HL-60 (cell line): ENCODE measurements around the gene IL17RB.

Source experiments
- DNase-seq, 2 experiments: peaks; one replicate each; pipeline ENCODE4 v3.0.0-alpha.2; 2010 to 2020; ENCODE audit warnings: low read depth in 1 of 2, low spot score in 1 of 2
- H3K27ac ChIP-seq: fragments of 250-450 bp; sonication (Bioruptor Pico); replicated peaks from 2 replicates; pipeline ENCODE4 v1.5.1; 2020; ENCODE audit warnings: mild to moderate bottlenecking, moderate library complexity
- H3K27me3 ChIP-seq: fragments of 250-450 bp; sonication (Bioruptor Pico); 2 replicates; pipeline ENCODE4 v1.5.1; 2021; ENCODE audit warnings: mild to moderate bottlenecking, moderate library complexity; ENCODE audit not compliant: insufficient read depth, poor library complexity, severe bottlenecking
- H3K4me3 ChIP-seq: replicated peaks from 2 replicates; pipeline ENCODE4 v1.5.1; 2011; ENCODE audit warnings: mild to moderate bottlenecking, control low read depth, low read length; ENCODE audit not compliant: insufficient read depth
- GABPA ChIP-seq: IDR thresholded peaks from 2 replicates; pipeline ENCODE4 v1.6.1; 2012; ENCODE audit warnings: low read depth
- POLR2AphosphoS5 ChIP-seq: IDR thresholded peaks from 2 replicates; pipeline ENCODE4 v1.6.1; 2012; ENCODE audit warnings: low read depth
- SPI1 ChIP-seq: IDR thresholded peaks from 2 replicates; pipeline ENCODE4 v1.6.1; 2012; ENCODE audit warnings: low read depth, mild to moderate bottlenecking, borderline replicate concordance
- TF ChIP-seq, protein P1 (sequence below): IDR thresholded peaks from one replicate; pipeline ENCODE4 v1.5.1; 2011; ENCODE audit warnings: low read length, control low read depth, inconsistent platforms; ENCODE audit not compliant: insufficient read depth
- TF ChIP-seq, protein P2 (sequence below): IDR thresholded peaks from 2 replicates; pipeline ENCODE4 v1.6.1; 2012; ENCODE audit warnings: low read depth; ENCODE audit not compliant: insufficient replicate concordance

IL17RB gene

DNA sequence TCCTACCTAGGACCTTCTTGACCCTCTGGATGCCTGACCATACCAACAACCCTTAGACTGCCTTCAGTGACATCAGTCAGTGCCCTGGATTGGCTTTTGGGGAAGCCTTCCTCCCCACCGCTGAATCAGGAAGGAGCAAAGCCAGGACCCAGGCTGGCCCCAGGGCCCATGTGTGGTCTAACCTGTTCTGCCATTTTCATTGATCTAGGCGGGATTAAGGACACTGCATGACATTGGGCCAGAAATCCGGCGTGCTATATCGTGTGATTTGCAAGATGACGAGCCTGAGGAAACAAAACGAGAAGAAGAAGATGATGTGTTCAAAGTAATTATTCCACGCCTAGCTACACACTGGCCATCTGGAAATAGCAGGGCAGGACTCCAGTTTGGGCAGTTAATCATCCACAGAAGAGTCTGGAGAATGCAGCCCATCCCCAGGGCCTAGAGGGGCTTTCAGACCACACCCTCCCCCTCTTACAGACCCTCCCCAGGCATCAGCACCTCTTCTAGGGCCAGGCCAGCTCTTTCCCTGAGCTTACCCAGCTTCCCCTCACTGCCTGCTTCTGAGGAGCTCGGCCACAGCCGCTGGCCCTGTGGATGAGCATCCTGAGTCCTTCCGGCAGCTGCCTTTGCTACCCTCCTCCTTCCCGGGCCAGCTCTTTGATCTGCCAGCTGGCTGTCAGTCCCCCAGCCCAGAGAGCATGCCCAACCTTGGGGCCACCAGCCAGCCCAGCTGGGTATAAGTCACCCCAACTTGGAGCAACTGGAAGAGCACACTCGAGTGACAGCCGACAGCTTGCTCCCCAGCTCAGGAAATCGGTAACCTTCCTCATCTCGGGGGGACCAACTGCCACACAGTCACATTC, 46.1 kb upstream of the IL17RB start:
- TF ChIP-seq GABPA: no peak
- no peak for TF ChIP-seq SPI1
- TF ChIP-seq, protein P1, sequence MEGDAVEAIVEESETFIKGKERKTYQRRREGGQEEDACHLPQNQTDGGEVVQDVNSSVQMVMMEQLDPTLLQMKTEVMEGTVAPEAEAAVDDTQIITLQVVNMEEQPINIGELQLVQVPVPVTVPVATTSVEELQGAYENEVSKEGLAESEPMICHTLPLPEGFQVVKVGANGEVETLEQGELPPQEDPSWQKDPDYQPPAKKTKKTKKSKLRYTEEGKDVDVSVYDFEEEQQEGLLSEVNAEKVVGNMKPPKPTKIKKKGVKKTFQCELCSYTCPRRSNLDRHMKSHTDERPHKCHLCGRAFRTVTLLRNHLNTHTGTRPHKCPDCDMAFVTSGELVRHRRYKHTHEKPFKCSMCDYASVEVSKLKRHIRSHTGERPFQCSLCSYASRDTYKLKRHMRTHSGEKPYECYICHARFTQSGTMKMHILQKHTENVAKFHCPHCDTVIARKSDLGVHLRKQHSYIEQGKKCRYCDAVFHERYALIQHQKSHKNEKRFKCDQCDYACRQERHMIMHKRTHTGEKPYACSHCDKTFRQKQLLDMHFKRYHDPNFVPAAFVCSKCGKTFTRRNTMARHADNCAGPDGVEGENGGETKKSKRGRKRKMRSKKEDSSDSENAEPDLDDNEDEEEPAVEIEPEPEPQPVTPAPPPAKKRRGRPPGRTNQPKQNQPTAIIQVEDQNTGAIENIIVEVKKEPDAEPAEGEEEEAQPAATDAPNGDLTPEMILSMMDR: no peak
- no peak for TF ChIP-seq POLR2AphosphoS5
- TF ChIP-seq, protein P2, sequence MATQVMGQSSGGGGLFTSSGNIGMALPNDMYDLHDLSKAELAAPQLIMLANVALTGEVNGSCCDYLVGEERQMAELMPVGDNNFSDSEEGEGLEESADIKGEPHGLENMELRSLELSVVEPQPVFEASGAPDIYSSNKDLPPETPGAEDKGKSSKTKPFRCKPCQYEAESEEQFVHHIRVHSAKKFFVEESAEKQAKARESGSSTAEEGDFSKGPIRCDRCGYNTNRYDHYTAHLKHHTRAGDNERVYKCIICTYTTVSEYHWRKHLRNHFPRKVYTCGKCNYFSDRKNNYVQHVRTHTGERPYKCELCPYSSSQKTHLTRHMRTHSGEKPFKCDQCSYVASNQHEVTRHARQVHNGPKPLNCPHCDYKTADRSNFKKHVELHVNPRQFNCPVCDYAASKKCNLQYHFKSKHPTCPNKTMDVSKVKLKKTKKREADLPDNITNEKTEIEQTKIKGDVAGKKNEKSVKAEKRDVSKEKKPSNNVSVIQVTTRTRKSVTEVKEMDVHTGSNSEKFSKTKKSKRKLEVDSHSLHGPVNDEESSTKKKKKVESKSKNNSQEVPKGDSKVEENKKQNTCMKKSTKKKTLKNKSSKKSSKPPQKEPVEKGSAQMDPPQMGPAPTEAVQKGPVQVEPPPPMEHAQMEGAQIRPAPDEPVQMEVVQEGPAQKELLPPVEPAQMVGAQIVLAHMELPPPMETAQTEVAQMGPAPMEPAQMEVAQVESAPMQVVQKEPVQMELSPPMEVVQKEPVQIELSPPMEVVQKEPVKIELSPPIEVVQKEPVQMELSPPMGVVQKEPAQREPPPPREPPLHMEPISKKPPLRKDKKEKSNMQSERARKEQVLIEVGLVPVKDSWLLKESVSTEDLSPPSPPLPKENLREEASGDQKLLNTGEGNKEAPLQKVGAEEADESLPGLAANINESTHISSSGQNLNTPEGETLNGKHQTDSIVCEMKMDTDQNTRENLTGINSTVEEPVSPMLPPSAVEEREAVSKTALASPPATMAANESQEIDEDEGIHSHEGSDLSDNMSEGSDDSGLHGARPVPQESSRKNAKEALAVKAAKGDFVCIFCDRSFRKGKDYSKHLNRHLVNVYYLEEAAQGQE: no peak
- Histone ChIP-seq H3K27me3 (peaks cover 9% of the 10 kb centered on the region), H3K27ac (no peak overlapping the region), H3K4me3 (no peak overlapping the region)
- DNase-seq: no peak

DNA sequence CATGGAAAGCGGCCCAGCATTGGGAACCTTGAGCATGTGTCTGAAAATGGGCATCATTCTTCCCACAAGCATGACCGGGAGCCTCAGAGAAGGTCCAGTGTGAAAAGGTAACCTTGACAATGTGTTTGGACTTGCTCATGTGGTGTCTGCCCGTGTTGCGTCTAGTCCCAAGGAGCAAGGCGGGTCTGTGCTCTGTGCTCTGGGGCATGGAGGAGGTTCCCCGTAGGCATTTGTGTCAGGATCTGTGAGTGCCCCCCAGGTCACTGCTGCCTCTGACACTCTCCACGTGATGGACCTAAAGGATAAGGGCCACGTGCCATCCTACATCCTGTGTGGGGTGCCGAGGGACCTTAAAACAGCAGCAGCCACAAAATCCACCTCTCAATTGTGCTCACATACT, 45.0 kb upstream of the IL17RB start:
- DNase-seq: no peak
- H3K4me3 ChIP-seq: no peak overlapping the region
- no peak overlapping the region for H3K27ac ChIP-seq
- peaks cover 1% of the 10 kb centered on the region for H3K27me3 ChIP-seq
- TF ChIP-seq POLR2AphosphoS5: no peak
- TF ChIP-seq, protein P2: no peak
- no peak for TF ChIP-seq GABPA
- TF ChIP-seq, protein P1: no peak
- no peak for TF ChIP-seq SPI1

DNA sequence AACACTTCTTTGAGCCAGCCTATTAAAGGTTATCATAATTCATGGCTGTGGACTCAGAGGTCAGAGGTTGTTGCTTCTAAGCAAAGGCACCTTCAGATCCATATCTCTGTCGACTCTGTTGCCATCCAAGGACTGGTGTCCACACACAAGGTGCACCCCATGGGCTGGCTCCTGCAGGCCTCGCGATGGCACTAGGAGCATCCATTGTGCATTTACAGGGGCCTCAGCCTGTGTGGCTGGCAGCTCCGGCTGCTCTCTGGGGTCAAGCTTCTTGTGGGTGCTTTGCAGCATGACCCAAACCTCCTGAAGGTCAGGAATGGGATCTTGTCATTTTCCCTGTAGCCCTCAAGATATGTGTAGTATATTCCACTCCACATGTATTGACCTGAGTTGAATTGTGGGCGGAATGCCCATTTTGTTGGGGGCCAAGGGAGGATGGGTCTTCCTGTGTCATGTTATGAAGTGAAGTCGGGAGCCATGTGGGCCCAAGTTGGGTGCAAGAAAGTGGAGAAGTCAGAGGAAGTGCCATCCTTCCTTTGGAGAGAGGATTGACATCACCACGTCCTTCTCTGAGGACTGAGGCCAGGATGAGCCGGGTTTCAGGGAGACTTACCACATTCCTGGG, 44.0 kb upstream of the IL17RB start:
- TF ChIP-seq GABPA (no peak), POLR2AphosphoS5 (no peak), SPI1 (no peak)
- TF ChIP-seq, protein P1: no peak
- TF ChIP-seq, protein P2: no peak
- no peak for DNase-seq
- Histone ChIP-seq H3K27ac (no peak overlapping the region), H3K27me3 (no peaks in the 10 kb centered on the region), H3K4me3 (no peak overlapping the region)
